Caco-2 (cell line): ENCODE data around the gene DNM2. TPM values are rescaled to one million over a fixed set of nuclear protein-coding genes. Genes with fewer than 3 reads are reported as not detected.

Experiments used
- BruUV-seq: library from RNA; stranded (reverse); fragments of 400-500 nt; replicated peaks from 2 replicates; lab custom pipeline; 2021; lab: Mats Ljungman, UMichigan
- CTCF ChIA-PET: fragments of 300-600 bp; sonication (Branson Sonifier 250); formaldehyde crosslinking; loops from one replicate; lab custom pipeline; 2022; ENCODE audit warnings: antibody characterized with exemption; lab: Charles Lee
- POLR2A ChIA-PET: fragments of 300-600 bp; sonication (Branson Sonifier 250); formaldehyde crosslinking; loops from one replicate; lab custom pipeline; 2022; ENCODE audit warnings: antibody characterized with exemption; lab: Charles Lee
- DNase-seq, 2 experiments: peaks; one replicate each; pipeline versions ENCODE4 v3.0.0 to v3.0.0-alpha.2; 2020 to 2022
- H3K27me3 ChIP-seq: replicated peaks from 2 replicates; pipeline ENCODE4 v1.6.0; 2011; ENCODE audit warnings: low read length; ENCODE audit not compliant: control insufficient read depth, insufficient read depth
- H3K36me3 ChIP-seq: 2 replicates; pipeline ENCODE4 v1.5.1; 2011; ENCODE audit warnings: low read length; ENCODE audit not compliant: control insufficient read depth, insufficient read depth
- H3K4me1 ChIP-seq: fragments of 250-450 bp; sonication (Bioruptor Pico); 2 replicates; pipeline ENCODE4 v1.5.1; 2020; ENCODE audit warnings: mild to moderate bottlenecking
- H3K4me3 ChIP-seq: 2 replicates; pipeline ENCODE4 v1.5.1; 2011; ENCODE audit warnings: low read depth, mild to moderate bottlenecking, control low read depth, low read length
- H3K9me3 ChIP-seq: fragments of 250-450 bp; sonication (Bioruptor Pico); 2 replicates; pipeline ENCODE4 v1.5.1; 2020; ENCODE audit warnings: mild to moderate bottlenecking, moderate library complexity
- H3K27ac Mint-ChIP-seq: one replicate; pipeline ENCODE4 v1.8.0; 2022; ENCODE audit warnings: mixed read lengths; ENCODE audit not compliant: unreplicated experiment
- H3K27me3 Mint-ChIP-seq: one replicate; pipeline ENCODE4 v1.8.0; 2022; ENCODE audit warnings: mixed read lengths; ENCODE audit not compliant: insufficient read depth, unreplicated experiment
- H3K36me3 Mint-ChIP-seq: one replicate; pipeline ENCODE4 v1.8.0; 2022; ENCODE audit warnings: mild to moderate bottlenecking, mixed read lengths; ENCODE audit not compliant: insufficient read depth, unreplicated experiment
- H3K4me1 Mint-ChIP-seq: one replicate; pipeline ENCODE4 v1.8.0; 2022; ENCODE audit warnings: low read depth, mixed read lengths; ENCODE audit not compliant: unreplicated experiment
- H3K4me3 Mint-ChIP-seq: one replicate; pipeline ENCODE4 v1.8.0; 2022; ENCODE audit warnings: mild to moderate bottlenecking, moderate library complexity, mixed read lengths; ENCODE audit not compliant: unreplicated experiment
- H3K9me3 Mint-ChIP-seq: one replicate; pipeline ENCODE4 v1.8.0; 2022; ENCODE audit warnings: mixed read lengths; ENCODE audit not compliant: unreplicated experiment
- intact Hi-C: fragments of 100-400 bp; cut with micrococcal nuclease; formaldehyde crosslinking; loops from one replicate; pipeline ENCODE4 v1.10.0; 2022; ENCODE audit not compliant: unreplicated experiment
- total RNA-seq: library from RNA; stranded (reverse); gene quantifications from 2 replicates; pipeline ENCODE4 v1.2.3, GENCODE V29; 2022
- TF ChIP-seq, protein P1 (sequence below), 2 experiments: fragments of 200-600 bp in 1 of 2; IDR thresholded peaks; 1 replicate in 1 of 2; 2 replicates in 1 of 2; pipeline versions ENCODE4 v1.5.1 to v1.8.0; 2011 to 2022; ENCODE audit warnings: antibody characterized with exemption in 1 of 2, control low read depth in 1 of 2, inconsistent platforms in 1 of 2, low read depth in 1 of 2, low read length in 1 of 2, mild to moderate bottlenecking in 1 of 2, moderate library complexity in 1 of 2; ENCODE audit not compliant: insufficient read depth in 1 of 2, severe bottlenecking in 1 of 2, unreplicated experiment in 1 of 2

DNM2 gene
- total RNA-seq, 1 experiment from 2014 or later: 137 TPM

DNA sequence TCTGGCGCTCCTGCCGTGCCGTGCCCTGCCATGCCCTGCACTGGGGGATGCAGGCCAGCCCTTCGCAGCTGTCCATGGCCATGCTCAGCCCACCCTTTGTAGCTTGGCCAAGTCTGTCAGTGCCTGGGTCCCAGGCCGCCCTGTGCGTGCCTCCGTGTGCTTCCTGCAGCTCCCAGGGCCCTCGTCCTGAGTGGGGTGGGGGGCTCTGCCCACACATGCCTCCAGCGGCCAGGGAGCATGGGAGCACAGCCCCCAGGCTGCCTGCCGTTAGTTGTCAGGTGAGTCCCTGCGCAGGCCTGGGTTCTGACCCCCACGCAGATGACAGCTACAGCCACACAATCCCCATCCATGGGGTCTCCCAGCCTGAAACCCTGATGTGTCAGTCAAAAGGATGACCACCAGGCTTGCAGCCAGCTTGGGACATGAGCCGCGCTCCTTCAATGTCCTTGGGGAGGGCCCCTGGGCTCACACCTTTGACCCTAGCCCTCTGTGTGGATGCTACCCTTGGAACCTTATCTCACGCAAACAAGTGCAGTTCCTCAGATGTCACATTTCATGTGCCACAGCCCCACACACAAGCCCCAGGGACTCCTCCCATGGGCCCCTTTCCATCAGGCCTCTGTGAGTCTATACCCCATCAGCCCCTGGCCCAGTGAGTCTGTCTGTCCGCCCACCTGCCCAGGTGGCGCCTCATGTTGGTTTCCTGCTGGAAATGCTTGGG, 93.7 kb downstream of the DNM2 start:
- Mint-ChIP-seq H3K4me1 (no peaks in the 10 kb centered on the region), H3K36me3 (peaks cover 63% of the 10 kb centered on the region), H3K9me3 (no peaks in the 10 kb centered on the region), H3K4me3 (no peak overlapping the region), H3K27me3 (no peaks in the 10 kb centered on the region), H3K27ac (no peak overlapping the region)
- DNase-seq: no peak
- intact Hi-C loops: no loop called here
- Histone ChIP-seq H3K4me1 (no peaks in the 10 kb centered on the region), H3K27me3 (no peaks in the 10 kb centered on the region), H3K9me3 (no peaks in the 10 kb centered on the region), H3K36me3 (no peaks in the 10 kb centered on the region; the same call in 1 of the 2 replicates), H3K4me3 (no peak overlapping the region)
- CTCF ChIA-PET: no interaction called here
- no TSS peak for BruUV-seq
- TF ChIP-seq, protein P1, sequence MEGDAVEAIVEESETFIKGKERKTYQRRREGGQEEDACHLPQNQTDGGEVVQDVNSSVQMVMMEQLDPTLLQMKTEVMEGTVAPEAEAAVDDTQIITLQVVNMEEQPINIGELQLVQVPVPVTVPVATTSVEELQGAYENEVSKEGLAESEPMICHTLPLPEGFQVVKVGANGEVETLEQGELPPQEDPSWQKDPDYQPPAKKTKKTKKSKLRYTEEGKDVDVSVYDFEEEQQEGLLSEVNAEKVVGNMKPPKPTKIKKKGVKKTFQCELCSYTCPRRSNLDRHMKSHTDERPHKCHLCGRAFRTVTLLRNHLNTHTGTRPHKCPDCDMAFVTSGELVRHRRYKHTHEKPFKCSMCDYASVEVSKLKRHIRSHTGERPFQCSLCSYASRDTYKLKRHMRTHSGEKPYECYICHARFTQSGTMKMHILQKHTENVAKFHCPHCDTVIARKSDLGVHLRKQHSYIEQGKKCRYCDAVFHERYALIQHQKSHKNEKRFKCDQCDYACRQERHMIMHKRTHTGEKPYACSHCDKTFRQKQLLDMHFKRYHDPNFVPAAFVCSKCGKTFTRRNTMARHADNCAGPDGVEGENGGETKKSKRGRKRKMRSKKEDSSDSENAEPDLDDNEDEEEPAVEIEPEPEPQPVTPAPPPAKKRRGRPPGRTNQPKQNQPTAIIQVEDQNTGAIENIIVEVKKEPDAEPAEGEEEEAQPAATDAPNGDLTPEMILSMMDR (IDR thresholded peaks at IDR 0.05; ENCODE audit: insufficient read depth in 1 of 2, low read depth in 1 of 2, low read length in 1 of 2, severe bottlenecking in 1 of 2, unreplicated experiment in 1 of 2): no peak
- POLR2A ChIA-PET: no interaction called here

DNA sequence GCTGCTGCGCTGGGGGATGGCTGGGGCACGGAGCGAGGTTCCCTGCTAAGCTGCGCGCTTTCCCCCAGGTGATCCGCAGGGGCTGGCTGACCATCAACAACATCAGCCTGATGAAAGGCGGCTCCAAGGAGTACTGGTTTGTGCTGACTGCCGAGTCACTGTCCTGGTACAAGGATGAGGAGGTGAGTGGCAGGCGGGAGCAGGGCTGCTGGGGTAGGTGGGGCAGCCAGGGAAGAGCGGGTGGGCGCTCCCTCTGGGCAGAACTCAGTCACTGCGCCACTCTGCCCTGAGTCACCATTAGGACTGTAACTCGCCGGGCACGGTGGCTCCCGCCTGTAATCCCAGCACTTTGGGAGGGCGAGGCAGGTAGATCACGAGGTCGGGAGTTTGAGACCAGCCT, 94.3 kb downstream of the DNM2 start:
- peaks cover 63% of the 10 kb centered on the region for H3K36me3 Mint-ChIP-seq
- DNase-seq: no peak
- no peaks in the 10 kb centered on the region for H3K4me1 Mint-ChIP-seq
- Histone ChIP-seq H3K4me3 (no peak overlapping the region), H3K36me3 (no peaks in the 10 kb centered on the region; the same call in 1 of the 2 replicates), H3K27me3 (no peaks in the 10 kb centered on the region), H3K9me3 (no peaks in the 10 kb centered on the region), H3K4me1 (no peaks in the 10 kb centered on the region)
- no peak overlapping the region for H3K27ac Mint-ChIP-seq
- ChIA-PET CTCF (no interaction called here), POLR2A (no interaction called here)
- no peaks in the 10 kb centered on the region for H3K27me3 Mint-ChIP-seq
- no TSS peak for BruUV-seq
- no peak overlapping the region for H3K4me3 Mint-ChIP-seq
- no peaks in the 10 kb centered on the region for H3K9me3 Mint-ChIP-seq
- TF ChIP-seq, protein P1 (IDR thresholded peaks at IDR 0.05; ENCODE audit: insufficient read depth in 1 of 2, low read depth in 1 of 2, low read length in 1 of 2, severe bottlenecking in 1 of 2, unreplicated experiment in 1 of 2): no peak
- intact Hi-C loops: no loop called here

DNA sequence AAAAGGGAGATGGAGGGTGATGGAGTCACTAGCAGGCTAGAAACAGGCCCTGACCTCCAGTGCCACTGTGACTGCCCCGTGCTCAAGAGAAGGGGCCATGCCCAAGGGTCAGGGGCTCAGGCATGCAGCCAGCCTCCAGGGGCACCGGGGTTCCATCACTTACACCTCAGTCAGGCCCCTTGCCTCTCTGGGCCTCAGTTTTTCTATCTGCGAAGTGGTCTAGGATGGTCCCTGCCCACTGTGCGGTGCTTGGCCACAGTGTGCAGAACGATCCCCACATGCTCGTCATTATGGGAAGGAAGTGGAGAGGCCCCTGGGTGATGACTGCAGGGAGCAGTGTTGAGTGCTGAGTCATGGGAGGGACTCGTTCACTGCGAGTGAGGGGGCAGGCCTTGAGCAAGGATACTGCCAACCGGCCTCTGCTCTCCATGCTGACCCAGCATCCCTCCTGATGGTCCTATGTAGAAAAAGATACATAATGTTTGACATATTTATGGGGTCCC, 95.1 kb downstream of the DNM2 start:
- Mint-ChIP-seq H3K36me3 (peaks cover 67% of the 10 kb centered on the region), H3K4me1 (no peaks in the 10 kb centered on the region), H3K27me3 (no peaks in the 10 kb centered on the region), H3K4me3 (no peak overlapping the region), H3K9me3 (no peaks in the 10 kb centered on the region), H3K27ac (no peak overlapping the region)
- intact Hi-C loops: no loop called here
- Histone ChIP-seq H3K27me3 (no peaks in the 10 kb centered on the region), H3K9me3 (no peaks in the 10 kb centered on the region), H3K4me1 (no peaks in the 10 kb centered on the region), H3K36me3 (no peaks in the 10 kb centered on the region; the same call in 1 of the 2 replicates), H3K4me3 (no peak overlapping the region)
- ChIA-PET POLR2A (no interaction called here), CTCF (no interaction called here)
- TF ChIP-seq, protein P1 (IDR thresholded peaks at IDR 0.05; ENCODE audit: insufficient read depth in 1 of 2, low read depth in 1 of 2, low read length in 1 of 2, severe bottlenecking in 1 of 2, unreplicated experiment in 1 of 2): no peak
- no TSS peak for BruUV-seq
- no peak for DNase-seq
